Measurements from ENCODE around the gene PKD1L1.
A peak's percentile ranks its signal among the peaks of the same experiment; 100 is the strongest.
"Not testable (repeated sequence)": the region's sequence is repeated elsewhere in the genome, so short reads cannot be mapped to it uniquely, and the experiment has no call there.

Gene PKD1L1

GRCh38 chr7:47945261-47946015 lies 2.8 kb downstream of the PKD1L1 start:
- no peak for TF ChIP-seq TCF4 (CRISPR knock-in tag; IDR thresholded peaks at IDR 0.05; ENCODE audit: borderline replicate concordance)
- no peak for TF ChIP-seq ZC3H10 (CRISPR knock-in tag; IDR thresholded peaks at IDR 0.05)
- TF ChIP-seq ZNF70 (CRISPR knock-in tag; IDR thresholded peaks at IDR 0.05) = peak; percentile 66
- TF ChIP-seq CSDC2 (CRISPR knock-in tag; IDR thresholded peaks at IDR 0.05) = no peak
- peak; percentile 66 for ATAC-seq

GRCh38 chr7:47944536-47945260 lies 3.6 kb downstream of the PKD1L1 start:
- TF ChIP-seq RARB (CRISPR knock-in tag; IDR thresholded peaks at IDR 0.05) = no peak
- TF ChIP-seq ESRRG (CRISPR knock-in tag; IDR thresholded peaks at IDR 0.05) = no peak
- no peak for TF ChIP-seq CSDC2 (CRISPR knock-in tag; IDR thresholded peaks at IDR 0.05)
- TF ChIP-seq ZFP3 (CRISPR knock-in tag; IDR thresholded peaks at IDR 0.05) = no peak
- no peak for TF ChIP-seq PPARA (CRISPR knock-in tag; IDR thresholded peaks at IDR 0.05; ENCODE audit: borderline replicate concordance)
- TF ChIP-seq TSHZ2 (CRISPR knock-in tag; IDR thresholded peaks at IDR 0.05) = no peak
- no peak for TF ChIP-seq OSR1 (CRISPR knock-in tag; IDR thresholded peaks at IDR 0.05)
- no peak for TF ChIP-seq BACH2 (CRISPR knock-in tag; IDR thresholded peaks at IDR 0.05; ENCODE audit: borderline replicate concordance)
- TF ChIP-seq ARNTL (CRISPR knock-in tag; IDR thresholded peaks at IDR 0.05; ENCODE audit: borderline replicate concordance, low read depth) = no peak
- no peak for TF ChIP-seq PATZ1 (CRISPR knock-in tag; IDR thresholded peaks at IDR 0.05; ENCODE audit: borderline replicate concordance)
- TF ChIP-seq ZNF8 (CRISPR knock-in tag; IDR thresholded peaks at IDR 0.05) = no peak
- no peak for TF ChIP-seq ZNF565 (CRISPR knock-in tag; conservative IDR thresholded peaks at IDR 0.05; ENCODE audit: low read depth)
- TF ChIP-seq CREB5 (CRISPR knock-in tag; IDR thresholded peaks at IDR 0.05; ENCODE audit: low read depth) = no peak
- no peak for TF ChIP-seq ZC3H10 (CRISPR knock-in tag; IDR thresholded peaks at IDR 0.05)
- TF ChIP-seq SNAI2 (CRISPR knock-in tag; IDR thresholded peaks at IDR 0.05) = no peak
- ATAC-seq = no peak; the same call in 1 of the 3 replicates

- ATAC-seq = no peak
- TF ChIP-seq ZFP3 (CRISPR knock-in tag; IDR thresholded peaks at IDR 0.05) = no peak
Measured at GRCh38 chr7:47943676-47944474, 4.4 kb downstream of the PKD1L1 start.

- ATAC-seq = not testable (repeated sequence)
Measured at GRCh38 chr7:47942651-47943050, 5.6 kb downstream of the PKD1L1 start.

- no peak for ATAC-seq
- no peak for TF ChIP-seq GLIS3 (CRISPR knock-in tag; IDR thresholded peaks at IDR 0.05)
- no peak for TF ChIP-seq POU6F1 (CRISPR knock-in tag; IDR thresholded peaks at IDR 0.05; ENCODE audit: borderline replicate concordance, low read depth)
Measured at GRCh38 chr7:47942132-47942531, 6.1 kb downstream of the PKD1L1 start.
